Spinal cord (tissue), 10 donors: ENCODE measurements around the gene NUTM2D. TPM values are rescaled to one million over a fixed set of nuclear protein-coding genes. Genes with fewer than 3 reads are reported as not detected.
"Not testable (repeated sequence)": the region's sequence is repeated elsewhere in the genome, so short reads cannot be mapped to it uniquely, and the experiment has no call there.

Source experiments
- DNase-seq, 6 donors: peaks; one replicate each; pipeline versions ENCODE4 v3.0.0 to v3.0.0-alpha.2; 2013 to 2015; ENCODE audit warnings: low spot score in 6 of 6, low read depth in 4 of 6
- H3K27ac ChIP-seq: one replicate; pipeline ENCODE4 v1.5.1; 2013; ENCODE audit warnings: low read depth, low read length, control low read depth
- H3K27me3 ChIP-seq: one replicate; pipeline ENCODE4 v1.6.1; 2013; ENCODE audit warnings: low read length; ENCODE audit not compliant: control insufficient read depth, insufficient read depth
- H3K36me3 ChIP-seq: one replicate; pipeline ENCODE4 v1.6.1; 2013; ENCODE audit warnings: low read length; ENCODE audit not compliant: control insufficient read depth, insufficient read depth
- H3K4me1 ChIP-seq: one replicate; pipeline ENCODE4 v1.6.1; 2013; ENCODE audit warnings: low read length; ENCODE audit not compliant: control insufficient read depth, insufficient read depth
- H3K4me3 ChIP-seq: one replicate; pipeline ENCODE4 v1.5.1; 2013; ENCODE audit warnings: low read depth, low read length, control low read depth
- H3K9me3 ChIP-seq: one replicate; pipeline ENCODE4 v1.6.1; 2013; ENCODE audit warnings: low read length; ENCODE audit not compliant: control insufficient read depth, insufficient read depth
- WGBS: methylation state at CpG from one replicate; pipeline ENCODE4 v1.1.5; 2013; ENCODE audit warnings: missing lambda C conversion rate; ENCODE audit not compliant: insufficient coverage; 5-methylcytosine and 5-hydroxymethylcytosine counted together
- long read RNA-seq, 4 donors: transcript quantifications; one replicate each; lab custom pipeline, GENCODE V29; 2026
- polyA plus RNA-seq, 2 donors: library from polyadenylated mRNA; unstranded; fragments of 120-200 nt; gene quantifications; one replicate each; pipeline ENCODE4 v1.2.1, GENCODE V29; 2013; ENCODE audit not compliant: insufficient read length in 2 of 2
- total RNA-seq, 2 donors: library from RNA; depleted of rRNA in 1 of 2; stranded (reverse); fragments of 120-200 nt in 1 of 2; fragments of >200 nt in 1 of 2; gene quantifications; one replicate each; pipeline versions ENCODE4 v1.2.3 to v1.2.4, GENCODE V29; 2013 to 2014
- donor health status: healthy.

The NUTM2D gene, protein sequence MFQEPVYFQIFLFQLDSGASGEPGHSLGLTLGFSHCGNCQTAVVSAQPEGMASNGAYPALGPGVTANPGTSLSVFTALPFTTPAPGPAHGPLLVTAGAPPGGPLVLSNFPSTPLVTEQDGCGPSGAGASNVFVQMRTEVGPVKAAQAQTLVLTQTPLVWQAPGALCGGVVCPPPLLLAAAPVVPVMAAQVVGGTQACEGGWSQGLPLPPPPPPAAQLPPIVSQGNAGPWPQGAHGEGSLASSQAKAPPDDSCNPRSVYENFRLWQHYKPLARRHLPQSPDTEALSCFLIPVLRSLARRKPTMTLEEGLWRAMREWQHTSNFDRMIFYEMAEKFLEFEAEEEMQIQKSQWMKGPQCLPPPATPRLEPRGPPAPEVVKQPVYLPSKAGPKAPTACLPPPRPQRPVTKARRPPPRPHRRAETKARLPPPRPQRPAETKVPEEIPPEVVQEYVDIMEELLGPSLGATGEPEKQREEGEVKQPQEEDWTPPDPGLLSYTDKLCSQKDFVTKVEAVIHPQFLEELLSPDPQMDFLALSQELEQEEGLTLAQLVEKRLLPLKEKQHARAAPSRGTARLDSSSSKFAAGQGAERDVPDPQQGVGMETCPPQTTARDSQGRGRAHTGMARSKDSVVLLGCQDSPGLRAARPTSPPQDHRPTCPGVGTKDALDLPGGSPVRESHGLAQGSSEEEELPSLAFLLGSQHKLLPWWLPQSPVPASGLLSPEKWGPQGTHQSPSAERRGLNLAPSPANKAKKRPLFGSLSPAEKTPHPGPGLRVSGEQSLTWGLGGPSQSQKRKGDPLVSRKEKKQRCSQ
- total RNA-seq, result 1 to 10 TPM; 3.6 to 8.8 TPM
- 10 to 100 TPM; 19.3 to 20.4 TPM for polyA plus RNA-seq
- long read RNA-seq, donor 1, result 0 reads
- long read RNA-seq, donor 2, result 0 reads
- long read RNA-seq, donor 3, partial matches to known transcripts, result 0 of 1 reads
- long read RNA-seq, donor 3, other reads (novel, unspliced or antisense), result 0 of 1 reads
- long read RNA-seq, donor 4, result 0 reads

GRCh38 chr10:87357444-87357843 is at the start of gene NUTM2D:
Gene NUTM2D (plus strand): TSS chr10:87357744. CDS start chr10:87358266, 522 bp downstream.
- not testable (repeated sequence) for DNase-seq, H3K27me3 ChIP-seq, H3K4me3 ChIP-seq, H3K9me3 ChIP-seq, H3K4me1 ChIP-seq, H3K27ac ChIP-seq, H3K36me3 ChIP-seq
- no CpG with 5 or more reads among the region's 3 CpGs for WGBS

DNA sequence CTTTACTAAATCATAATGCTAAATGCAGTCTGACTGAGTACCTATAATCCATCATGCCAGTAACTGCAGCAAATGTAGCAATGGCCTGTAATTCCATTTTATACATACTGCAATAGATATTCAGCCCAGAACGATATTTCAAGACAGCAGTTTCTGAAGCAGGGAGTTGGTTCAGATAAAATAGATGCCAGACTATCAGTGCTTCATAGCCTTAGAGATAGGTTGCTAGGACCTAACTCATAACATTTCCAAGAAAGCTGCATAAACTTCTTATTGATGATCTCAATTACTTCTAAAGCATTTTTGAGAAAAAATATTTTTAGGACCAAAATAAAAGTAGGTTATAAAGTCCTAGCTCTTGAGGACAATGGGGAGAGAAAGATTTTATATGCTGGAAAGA is 48.8 kb upstream of the NUTM2D start:
- not testable (repeated sequence) for H3K27ac ChIP-seq, DNase-seq, H3K4me1 ChIP-seq, H3K36me3 ChIP-seq, H3K27me3 ChIP-seq, H3K9me3 ChIP-seq, H3K4me3 ChIP-seq
- no CpG with 5 or more reads among the region's 1 CpG for WGBS

- not testable (repeated sequence) for H3K27ac ChIP-seq, H3K27me3 ChIP-seq, H3K4me3 ChIP-seq, DNase-seq, H3K4me1 ChIP-seq, H3K9me3 ChIP-seq, H3K36me3 ChIP-seq
Observed at GRCh38 chr10:87309657-87310056, 47.9 kb upstream of the NUTM2D start.

DNA sequence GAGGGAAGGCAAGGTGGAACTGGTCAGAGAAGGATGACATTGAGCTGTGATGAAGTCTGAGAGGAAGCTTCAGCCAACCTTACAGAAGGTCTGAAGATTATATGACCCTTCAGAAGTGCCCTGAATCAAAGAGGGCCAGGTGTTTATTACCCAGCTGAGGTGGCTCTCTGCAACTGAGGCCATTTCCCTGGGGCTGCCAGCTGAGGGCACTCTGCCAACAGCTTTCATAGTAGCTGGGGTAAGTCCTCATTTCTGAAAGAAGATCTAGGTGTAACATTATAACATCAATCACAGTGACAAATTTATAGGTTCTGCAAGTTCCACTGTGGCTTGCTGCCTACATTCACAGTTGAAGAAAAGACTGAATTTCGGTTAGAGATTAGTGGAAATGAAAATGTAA is 46.0 kb upstream of the NUTM2D start:
- H3K27ac ChIP-seq, H3K4me3 ChIP-seq, H3K4me1 ChIP-seq, H3K9me3 ChIP-seq, H3K36me3 ChIP-seq, H3K27me3 ChIP-seq, DNase-seq: not testable (repeated sequence)
- no CpG with 5 or more reads among the region's 1 CpG for WGBS

- 0% methylated on average over 1 of the region's 3 CpGs for WGBS
- not testable (repeated sequence) for H3K36me3 ChIP-seq, H3K27ac ChIP-seq, DNase-seq, H3K9me3 ChIP-seq, H3K27me3 ChIP-seq, H3K4me3 ChIP-seq, H3K4me1 ChIP-seq
Observed at GRCh38 chr10:87313649-87314359, 43.7 kb upstream of the NUTM2D start.

DNA sequence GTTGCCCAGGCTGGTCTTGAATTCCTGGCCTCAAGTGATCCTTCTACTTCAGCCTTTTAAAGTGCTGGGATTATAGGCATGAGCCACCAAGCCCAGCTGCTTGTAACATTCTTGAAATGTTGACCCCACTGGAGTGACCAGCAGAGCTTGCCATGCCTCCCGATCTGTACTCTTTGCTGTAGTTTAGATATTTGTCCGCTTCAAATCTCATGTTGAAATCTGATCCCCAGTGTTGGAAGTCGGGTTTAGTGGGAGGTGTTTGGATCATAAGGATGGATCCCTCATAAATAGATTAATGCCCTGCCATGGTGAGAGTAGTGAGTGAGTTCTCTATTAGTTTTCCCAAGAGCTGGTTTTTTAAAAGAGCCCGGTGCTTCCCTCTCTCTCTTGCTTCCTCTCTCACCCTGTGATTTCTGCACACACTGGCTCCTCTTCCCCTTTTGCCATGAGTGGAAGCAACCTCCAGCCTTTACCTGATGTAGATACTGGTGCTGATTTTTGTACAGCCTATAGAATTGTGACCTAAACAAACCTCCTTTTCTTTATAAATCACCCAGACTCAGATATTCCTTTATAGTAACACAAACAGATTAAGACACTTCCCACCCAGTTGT is 43.1 kb upstream of the NUTM2D start:
- not testable (repeated sequence) for H3K9me3 ChIP-seq, H3K27ac ChIP-seq, H3K4me3 ChIP-seq, DNase-seq, H3K4me1 ChIP-seq, H3K27me3 ChIP-seq, H3K36me3 ChIP-seq
- no CpG with 5 or more reads among the region's 4 CpGs for WGBS

GRCh38 chr10:87321505-87321904 is 36.0 kb upstream of the NUTM2D start:
- H3K4me1 ChIP-seq, H3K4me3 ChIP-seq, DNase-seq, H3K27me3 ChIP-seq, H3K27ac ChIP-seq, H3K36me3 ChIP-seq, H3K9me3 ChIP-seq: not testable (repeated sequence)
- no CpG with 5 or more reads among the region's 1 CpG for WGBS

- DNase-seq, H3K9me3 ChIP-seq, H3K27me3 ChIP-seq, H3K36me3 ChIP-seq, H3K27ac ChIP-seq, H3K4me1 ChIP-seq, H3K4me3 ChIP-seq: not testable (repeated sequence)
- WGBS, result no CpG with 5 or more reads among the region's 5 CpGs
Observed at GRCh38 chr10:87324559-87324958, 33.0 kb upstream of the NUTM2D start.

DNA sequence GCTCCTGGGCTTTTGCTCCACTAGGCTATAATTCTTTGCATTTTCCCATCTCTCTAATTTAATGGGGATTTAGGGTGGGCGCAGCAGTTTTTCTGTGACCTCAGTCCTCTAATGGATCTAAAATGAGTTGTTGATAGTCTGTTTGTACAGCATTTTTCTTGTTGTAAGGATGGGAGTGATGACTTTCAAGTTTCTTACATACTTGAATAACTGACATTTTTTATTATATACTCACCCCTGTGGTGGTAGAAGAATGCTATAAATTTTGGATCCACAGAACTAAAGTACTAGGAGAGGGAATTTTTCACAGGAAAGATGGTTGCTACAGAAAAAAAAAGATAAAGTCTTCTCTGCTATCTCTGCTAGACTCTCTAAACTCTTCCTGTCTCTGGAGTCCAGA is 29.6 kb upstream of the NUTM2D start:
- H3K36me3 ChIP-seq, H3K9me3 ChIP-seq, H3K27me3 ChIP-seq, H3K4me1 ChIP-seq, DNase-seq, H3K4me3 ChIP-seq, H3K27ac ChIP-seq: not testable (repeated sequence)
- WGBS, result no CpG with 5 or more reads among the region's 1 CpG
